HG02678 (cell line): ENCODE measurements around the gene ST3GAL4.
"Not testable (repeated sequence)": the region's sequence is repeated elsewhere in the genome, so short reads cannot be mapped to it uniquely, and the experiment has no call there.

Source experiments
- ATAC-seq: cut with Tn5 transposase; IDR thresholded peaks from one replicate; pipeline ENCODE4 v1.9.1; 2021; ENCODE audit warnings: mild to moderate bottlenecking, moderate library complexity; ENCODE audit not compliant: unreplicated experiment

The ST3GAL4 gene

DNA sequence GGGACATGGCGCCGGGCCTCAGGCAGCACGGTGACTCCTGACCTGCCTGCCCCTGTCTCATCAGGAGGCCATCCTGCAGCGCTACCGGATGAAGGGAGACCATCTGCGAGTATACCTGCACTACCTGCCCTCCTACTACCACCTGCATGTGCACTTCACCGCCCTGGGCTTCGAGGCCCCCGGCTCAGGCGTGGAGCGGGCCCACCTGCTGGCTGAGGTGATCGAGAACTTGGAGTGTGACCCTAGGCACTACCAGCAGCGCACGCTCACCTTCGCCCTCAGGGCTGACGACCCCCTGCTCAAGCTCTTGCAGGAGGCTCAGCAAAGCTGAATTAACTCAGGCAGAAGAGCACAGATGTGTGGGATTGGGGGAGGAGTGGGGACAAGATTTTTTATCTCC lies 10.2 kb upstream of the ST3GAL4 start:
- ATAC-seq, result no peak

DNA sequence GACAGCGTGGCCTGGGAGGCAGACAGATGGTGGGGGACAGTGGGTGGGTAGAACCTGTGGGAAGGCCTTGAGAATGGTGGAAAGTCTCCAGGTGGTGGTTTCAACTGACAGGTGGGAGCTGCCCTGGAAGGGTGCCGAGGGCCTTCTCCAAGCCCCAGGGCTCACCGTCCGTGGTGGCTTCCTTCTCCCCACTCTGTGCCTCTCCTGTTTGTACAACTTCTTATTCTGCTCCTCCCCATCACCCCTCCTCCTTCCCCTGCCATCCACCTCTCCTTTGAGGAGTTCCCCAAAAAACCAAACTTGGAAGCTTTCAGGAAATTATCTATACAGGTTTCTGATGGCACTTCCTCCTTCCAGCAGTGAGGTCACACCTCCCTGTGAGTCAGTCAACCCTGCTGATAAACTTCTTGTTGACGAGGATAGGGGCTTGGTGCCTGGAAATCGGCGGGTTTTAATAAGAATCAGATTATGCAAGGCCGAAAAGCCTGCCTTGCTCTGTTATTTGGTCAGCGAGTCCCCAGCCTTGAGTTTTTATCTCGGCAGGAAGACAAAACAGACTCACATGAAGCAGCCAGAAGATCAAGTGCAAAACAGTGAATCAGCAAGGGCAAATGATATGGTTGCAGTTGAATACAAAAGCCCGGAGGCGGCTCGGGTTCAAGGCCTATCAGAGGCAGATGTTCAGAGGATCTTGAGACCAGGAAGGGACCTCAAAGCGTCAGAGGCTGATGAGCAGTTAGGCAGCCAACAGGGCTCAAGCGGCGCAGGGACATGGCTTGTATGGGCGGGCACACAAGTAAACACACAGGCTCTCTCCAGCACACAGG lies 9.5 kb upstream of the ST3GAL4 start:
- no peak for ATAC-seq

DNA sequence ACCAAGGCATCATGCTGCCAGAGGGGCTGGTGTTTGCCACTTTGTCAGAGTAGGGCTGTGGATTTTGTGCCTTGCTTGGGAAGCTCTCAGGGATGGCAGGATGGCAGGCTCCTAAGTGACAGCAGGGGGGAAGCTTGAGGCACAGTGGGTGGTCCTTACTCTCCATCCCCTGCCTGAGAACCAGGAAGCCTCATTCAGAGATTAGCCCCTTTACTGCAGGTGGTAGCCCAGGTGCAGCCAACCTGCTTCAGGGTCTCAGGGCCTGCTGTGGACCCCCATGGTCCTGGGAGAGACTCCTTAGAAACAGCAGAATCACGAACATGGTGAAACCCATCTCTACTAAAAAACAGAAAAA lies 8.9 kb upstream of the ST3GAL4 start:
- ATAC-seq, result no peak

DNA sequence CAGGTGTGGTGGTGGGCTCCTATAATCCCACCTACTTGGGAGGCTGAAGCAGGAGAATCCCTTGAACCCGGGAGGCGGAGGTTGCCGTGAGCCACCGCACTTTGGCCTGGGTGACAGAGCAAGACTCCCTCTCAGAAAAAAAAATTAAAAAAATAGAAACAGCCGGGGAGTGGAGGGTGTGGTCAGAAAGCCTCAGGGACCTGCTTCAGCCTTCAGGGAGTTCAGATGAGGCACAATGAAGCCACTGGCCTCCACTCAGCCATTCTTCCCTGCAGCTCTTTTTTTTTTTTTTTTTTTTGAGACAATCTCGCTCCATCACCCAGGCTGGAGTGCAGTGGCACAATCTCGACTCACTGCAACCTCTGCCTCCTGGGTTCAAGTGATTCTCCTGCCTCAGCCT lies 8.5 kb upstream of the ST3GAL4 start:
- ATAC-seq, result not testable (repeated sequence)

DNA sequence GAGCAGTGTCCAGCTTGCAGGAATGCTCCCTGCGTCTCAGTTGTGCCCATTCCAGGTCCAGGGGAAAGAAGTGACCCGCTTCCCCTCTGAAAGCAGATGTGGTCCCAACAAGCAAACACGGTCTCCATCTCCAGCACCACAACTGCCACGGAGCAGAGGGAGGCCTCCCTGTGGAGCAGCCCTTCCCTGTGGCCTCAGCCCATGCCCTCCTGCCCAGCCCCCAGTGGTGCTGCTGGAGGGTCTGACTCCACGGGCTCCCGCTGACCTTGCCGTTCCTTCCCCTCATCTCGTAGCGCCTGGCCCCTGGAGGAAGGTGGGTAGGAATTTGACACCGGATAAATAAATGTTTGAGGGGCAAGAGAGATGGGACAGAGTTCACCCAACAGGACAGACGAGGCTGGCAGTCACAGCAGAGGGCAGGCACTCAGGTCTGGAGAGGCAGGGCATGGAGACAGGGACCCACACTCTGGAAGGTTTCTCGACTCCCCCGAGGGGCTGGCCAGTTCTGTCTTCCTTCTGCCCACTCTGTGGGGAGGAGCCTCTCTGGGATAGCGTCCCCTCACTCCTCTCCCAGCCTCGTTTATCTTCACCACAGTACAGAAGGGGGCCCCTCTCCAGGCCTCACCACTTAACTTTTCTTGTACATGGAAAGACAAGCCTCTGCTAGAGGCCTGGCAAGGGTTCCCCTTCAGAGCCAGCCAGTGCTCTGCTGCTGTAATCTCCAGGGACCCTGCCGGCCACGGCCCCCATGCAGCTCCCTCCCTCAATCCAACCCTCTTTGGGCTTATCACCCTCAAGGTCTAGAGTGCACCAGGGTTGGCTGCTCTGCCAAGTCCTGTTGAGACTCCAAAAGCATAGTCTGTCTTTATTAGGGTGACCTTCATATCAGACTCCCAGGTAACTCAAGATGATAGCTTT lies 7.5 kb upstream of the ST3GAL4 start:
- no peak for ATAC-seq

DNA sequence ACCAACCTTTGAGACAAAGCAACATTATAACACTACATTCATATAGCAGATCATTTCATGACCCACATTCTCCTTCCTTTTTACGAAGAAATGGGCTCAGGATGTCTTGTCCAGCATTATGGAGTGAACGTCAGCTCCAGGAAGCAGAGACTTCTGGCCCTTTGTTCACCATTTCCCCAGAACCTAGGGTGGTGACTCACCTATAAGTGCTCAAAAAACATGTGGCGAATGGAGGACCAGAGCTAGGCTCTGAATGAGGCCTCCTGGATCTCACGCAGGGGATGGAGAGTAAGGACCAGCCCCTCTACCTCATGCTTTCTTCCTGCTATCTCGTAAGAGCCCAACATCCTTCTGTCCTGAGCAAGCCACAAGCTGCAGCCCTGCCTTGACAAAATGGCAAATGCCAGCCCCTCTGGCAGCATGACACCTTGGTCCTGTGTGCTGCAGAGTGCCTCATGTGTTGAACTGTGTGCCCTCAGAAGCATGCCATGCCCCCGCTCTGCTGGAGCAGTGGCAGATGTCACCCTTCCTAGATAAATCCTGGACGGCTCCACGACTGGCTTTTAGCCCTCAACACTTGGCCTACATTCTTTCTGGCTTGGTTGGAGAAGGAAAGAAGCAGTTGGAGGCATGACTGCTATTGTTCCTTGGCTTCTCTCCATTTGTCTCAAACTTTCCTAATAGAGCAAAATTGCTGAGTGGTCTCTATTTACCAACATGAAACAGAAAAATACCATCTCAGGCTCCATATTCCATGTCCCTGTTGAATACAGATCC lies 6.5 kb upstream of the ST3GAL4 start:
- no peak for ATAC-seq

DNA sequence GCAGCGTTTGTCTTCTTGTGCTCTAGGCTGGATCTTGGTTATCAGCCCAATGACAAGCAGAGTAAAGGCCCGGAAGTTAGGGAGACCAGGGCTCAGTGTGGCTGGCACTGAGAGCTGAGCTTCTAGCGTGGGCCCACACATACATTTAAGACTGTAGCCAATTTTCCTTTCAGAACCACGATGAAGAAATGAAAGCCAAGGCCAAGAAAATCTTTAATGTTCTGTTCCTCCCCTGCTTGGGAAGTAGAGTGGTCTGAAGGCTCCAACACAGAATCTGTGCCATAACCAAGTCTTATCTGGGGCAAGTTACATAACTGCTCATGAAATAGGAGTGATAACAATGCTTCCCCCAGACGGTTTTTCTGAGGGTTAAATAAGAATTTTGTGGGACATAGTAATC lies 4.7 kb upstream of the ST3GAL4 start:
- no peak for ATAC-seq

DNA sequence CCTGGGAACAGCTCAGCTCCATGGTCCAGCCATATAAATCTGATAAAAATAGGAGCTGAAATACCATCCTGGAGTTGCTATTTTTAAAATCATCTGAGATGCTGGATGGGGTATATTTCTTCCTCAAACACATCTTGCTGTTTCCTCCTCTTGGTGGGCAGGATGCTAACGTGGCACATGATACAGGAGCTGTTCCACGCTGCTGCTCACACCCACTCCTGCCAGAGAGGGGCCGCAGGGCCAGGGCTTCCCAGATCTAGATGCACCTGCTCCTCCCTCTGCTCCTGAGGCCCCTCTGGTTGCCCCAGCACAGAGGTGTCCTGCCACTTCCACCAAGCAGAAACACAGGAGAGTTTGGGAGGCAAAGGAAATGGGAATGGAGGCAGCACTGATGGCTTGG lies 3.3 kb upstream of the ST3GAL4 start:
- ATAC-seq, result no peak

DNA sequence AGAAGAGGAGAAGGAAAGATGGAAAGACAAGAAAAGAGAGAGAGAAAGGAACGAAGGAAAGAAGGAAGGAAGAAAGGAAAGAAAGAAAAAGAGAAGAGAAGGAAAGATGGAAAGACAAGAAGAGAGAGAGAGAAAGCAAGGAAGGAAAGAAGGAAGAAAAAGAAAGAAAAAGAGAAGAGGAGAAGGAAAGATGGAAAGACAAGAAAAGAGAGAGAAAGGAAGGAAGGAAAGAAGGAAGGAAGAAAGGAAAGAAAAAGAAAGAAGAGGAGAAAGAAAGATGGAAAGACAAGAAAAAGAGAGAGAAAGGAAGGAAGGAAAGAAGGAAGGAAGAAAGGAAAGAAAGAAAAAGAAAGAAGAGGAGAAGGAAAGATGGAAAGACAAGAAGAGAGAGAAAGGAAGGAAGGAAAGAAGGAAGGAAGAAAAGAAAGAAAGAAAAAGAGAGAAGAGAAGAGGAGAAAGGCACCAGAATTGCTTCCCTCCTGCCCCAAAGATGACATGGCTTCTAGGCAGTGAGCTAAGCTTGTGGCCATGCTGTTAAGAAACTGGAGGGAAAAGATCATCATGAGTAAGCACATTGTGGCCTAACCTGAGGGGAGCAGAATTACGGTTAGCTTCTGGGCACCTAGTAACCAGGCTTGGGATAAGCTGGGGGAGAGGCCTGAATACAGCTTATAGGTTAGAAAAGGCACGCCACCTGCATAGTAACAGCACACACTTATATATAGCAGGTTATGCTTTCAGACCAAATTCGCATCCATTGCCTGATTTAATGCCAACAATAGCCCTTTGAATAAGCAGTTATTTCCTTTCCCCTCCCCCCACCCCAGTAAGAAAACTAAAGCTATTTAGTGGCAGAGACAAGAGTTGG lies 2.3 kb upstream of the ST3GAL4 start:
- ATAC-seq, result no peak

DNA sequence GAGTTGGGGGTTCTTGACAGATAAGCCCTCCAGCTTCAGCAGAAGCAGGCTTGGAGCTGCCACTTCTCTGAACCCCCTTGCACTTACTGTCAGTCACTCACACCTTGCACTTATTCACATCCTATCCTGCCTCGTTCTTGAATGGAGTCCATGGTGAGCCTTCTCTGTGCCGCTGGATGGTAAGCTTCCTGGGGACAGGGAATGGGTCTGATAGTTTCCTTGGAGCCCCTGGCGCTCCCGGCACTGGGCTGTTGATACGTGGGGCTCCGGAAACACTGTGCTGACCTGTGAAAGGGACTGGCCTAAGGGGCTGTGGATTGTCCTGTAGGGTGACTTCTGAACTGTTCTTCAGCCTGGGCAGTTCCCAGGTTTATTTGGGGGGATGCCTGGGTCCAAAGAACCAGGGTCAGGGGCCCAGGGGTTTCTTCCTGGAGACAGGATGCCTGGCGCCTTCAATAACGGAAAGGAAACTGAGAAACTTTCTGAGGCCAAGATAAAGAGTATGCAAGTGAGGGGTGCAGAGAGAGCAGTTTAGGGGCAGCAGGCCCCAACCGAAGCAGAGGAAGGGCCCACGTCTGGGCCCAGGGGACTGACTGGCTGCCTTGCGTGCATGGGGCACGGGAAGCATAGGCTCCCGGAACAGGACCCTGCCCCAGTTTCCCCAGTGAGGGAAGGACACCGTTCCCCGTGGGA lies 709 bp upstream of the ST3GAL4 start:
- ATAC-seq, result peak; percentile 32

DNA sequence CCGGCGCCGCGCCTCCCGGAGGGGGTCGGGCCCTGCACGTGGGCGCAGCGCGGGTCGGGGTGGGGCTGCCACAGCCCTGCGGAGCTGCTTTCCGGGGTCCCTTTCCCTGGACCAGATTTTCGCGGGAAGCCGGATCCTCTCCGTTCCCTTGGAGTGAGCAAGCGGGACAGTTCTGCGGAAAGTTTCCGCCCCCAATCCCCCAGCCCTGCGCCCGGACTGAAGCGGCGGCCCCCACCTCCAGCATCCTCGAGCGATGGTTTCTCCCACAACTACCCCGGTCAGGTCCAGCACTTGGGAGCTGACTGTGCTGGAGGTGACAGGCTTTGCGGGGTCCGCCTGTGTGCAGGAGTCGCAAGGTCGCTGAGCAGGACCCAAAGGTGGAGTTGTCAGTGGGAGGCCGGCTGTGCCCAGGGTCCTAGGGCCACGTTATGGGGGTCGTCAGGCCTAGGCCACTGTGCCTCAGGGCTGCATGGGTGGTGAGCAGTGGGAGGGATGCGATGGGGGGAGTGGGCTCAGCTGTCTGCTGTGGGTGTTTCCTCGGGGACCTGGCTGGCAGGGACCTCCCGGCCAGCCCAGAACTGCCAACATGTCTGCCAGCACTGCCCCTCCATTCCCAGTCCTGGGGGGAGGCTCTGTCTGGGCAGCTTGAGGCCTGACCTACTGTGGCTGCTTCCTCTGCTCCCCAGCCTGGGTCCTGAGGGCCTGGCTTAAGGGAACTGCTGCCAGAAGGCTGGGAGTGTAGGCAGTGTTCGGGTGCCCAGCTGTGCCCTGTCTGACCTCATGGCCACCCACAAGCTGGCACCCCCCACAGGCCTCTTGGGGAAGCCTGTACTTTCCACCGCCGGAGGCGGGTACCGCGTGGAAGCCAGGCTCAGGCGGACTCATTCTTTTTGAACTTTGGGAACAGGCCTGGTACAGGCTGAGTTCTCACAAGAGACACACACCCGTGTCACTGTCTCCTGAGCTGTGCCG lies 726 bp downstream of the ST3GAL4 start:
- ATAC-seq, result no peak

DNA sequence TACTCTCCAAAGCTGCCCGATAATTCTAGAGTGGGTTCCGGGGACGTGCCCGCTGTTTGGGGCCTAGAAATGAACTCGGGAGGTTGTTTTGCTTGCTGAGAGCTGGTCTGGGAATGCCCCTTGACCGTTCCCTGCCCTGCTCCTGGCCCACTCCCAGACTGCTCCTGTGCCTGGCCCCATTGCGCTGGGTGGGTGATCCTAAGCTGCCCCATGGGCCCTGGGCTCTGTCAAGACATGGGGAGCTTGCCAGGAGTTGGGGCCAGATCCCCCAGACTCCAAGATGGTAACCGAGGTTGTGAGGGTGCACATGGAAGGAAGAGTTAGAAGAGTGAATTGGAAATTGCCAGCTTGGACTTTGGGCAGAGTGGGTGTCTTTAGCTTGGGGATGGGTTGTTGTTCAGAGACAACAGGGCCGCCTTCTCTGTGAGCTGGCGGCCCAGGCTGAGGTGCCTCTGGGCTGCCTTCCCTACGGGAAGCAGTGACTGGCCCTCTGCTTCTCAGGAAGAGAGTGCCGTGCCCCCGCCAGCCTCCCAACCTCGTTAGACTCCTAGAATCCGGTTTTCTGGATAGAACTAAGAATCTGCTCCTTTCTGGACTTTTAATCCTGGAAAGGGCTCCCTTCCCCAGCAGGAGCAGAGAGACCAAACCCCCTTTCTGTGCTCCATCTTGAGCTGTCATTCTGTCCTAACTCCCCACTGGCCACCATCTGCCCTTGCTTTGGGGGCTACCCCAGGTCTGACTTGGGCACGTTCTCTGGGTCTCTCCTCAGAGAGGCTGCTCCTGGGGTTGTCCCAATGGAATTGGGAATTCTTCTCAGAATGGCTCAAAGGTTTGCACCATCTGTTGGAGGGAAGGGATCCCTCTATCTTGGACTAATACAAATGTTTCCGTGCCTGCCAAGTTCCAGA lies 1.8 kb downstream of the ST3GAL4 start:
- no peak for ATAC-seq

DNA sequence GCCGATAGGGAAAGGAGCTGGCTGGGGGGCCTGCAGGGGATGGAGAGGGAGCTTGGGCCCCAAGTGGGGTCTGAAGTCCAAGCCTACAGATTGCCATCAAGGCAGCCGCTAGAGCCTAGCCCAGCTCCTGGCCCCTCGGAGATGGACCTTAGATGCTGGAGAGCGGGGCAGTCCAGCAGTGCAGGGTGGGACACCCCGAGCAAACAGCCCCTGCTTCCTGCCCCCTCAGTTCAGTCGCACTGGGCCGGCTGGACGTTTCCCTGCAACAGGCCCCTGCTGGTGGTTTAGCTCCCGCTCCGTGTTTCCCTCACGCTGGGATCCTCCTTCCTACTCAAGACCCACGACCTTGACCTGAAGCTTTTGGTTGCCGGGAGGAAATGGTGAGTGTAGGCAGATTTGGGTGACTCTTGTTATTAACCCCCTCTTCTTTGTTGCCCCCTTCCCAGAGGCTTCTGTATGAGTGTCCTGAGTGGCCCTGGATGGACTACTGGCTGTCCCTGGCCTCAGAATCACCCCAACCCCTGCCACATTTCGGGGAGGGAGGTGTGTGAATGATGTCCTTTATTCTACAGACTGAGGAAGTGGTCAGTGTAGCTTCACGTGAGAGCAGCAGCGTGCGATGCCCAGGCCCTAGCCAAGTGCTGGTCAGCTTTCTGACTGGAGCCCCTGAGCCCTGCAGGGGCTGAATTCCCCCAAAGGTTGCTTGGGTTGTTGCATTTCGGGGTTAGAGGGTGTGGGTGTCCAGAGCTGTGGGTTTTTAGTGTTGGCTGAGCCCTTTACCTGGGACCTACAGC lies 2.7 kb downstream of the ST3GAL4 start:
- ATAC-seq, result no peak

DNA sequence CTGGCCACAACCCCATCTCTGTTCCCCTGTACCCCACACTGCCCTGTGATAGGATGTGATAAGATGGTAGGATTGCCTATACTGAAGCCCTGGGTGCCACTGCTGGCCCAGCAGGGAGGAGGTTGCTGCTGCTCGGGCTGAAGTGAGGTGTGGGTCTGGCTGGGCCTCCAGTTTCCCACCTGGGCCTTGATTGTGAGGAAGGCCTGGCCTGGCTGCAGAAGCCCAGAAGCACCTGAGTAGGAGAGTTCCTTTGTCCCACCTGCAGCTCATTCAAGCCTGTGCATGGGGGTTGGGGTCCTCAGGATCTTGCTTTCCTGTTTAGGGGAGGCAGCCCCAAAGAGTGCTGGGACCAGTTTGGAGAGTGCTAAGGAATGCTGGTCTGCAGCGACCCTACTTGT lies 3.3 kb downstream of the ST3GAL4 start:
- ATAC-seq, result no peak

DNA sequence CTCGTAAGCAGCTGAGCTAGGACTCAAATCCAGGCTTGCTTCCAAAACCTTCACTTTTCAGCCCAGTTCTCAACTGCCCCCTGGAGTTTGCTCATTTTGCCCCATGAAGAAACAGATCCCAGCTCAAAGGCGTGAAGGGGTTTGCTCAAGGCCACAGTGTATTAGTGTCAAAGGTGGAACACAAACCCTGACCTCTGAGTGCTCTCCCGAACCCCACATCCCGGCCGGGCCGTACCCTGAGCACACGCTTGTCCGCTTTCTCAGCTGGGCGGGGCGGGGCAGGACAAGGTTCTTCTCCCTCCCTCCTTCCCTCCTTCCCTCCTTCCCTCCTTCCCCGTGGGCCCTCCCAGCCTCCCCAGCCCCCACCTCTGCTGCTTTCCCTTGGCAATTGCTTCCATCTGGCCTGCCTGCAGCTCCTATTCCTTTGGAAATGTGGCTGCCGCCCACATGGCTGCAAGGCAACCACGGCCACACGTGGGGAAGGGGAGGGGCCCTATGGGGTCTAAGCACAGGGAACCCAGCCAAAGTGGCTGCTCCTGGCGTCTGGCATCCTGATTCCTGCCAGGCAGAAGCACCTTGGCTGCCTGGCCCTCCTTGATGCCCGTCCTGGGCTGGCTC lies 4.1 kb downstream of the ST3GAL4 start:
- ATAC-seq, result no peak

DNA sequence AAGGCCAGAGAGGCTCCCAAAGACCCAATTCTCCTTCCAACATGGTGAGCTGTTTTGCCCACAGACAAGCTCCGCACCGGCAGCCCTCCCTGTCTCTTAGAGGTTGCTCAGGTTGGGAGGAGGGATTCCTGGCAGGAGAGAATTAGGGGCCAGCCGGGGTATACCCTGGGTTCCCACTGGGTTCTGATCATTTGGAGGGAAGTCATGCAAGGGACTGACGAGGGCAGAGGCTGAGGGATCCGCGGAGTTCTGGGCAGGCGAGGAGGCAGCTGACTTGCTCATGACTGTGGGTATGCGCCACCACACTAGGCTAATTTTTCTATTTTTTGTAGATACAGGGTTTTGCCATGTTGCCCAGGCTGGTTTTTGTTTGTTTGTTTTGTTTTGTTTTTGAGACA lies 4.6 kb downstream of the ST3GAL4 start:
- ATAC-seq, result no peak
